B cell (primary cell): ENCODE data around the gene INAFM2. TPM values are rescaled to one million over a fixed set of nuclear protein-coding genes. Genes with fewer than 3 reads are reported as not detected.

Source experiments
- ATAC-seq: fragments of 200-7000 bp; cut with Tn5 transposase; one replicate; pipeline ENCODE4 v1.10.0; 2021; ENCODE audit warnings: low read depth, mild to moderate bottlenecking, moderate number of reproducible peaks, moderate library complexity
- CTCF ChIA-PET: fragments of 350-600 bp; sonication (Branson Sonifier 250); formaldehyde crosslinking; loops from one replicate; lab custom pipeline; 2021; ENCODE audit warnings: antibody characterized with exemption, inconsistent platforms; lab: Charles Lee
- POLR2A ChIA-PET: fragments of 350-600 bp; sonication (Branson Sonifier 250); formaldehyde crosslinking; loops from one replicate; lab custom pipeline; 2021; ENCODE audit warnings: antibody characterized with exemption; lab: Charles Lee
- DNase-seq: peaks from one replicate; pipeline ENCODE4 v3.0.0; 2013
- H2AFZ ChIP-seq: 2 replicates; pipeline ENCODE4 v1.6.1; 2012; ENCODE audit warnings: mild to moderate bottlenecking, low read depth, low read length; ENCODE audit not compliant: insufficient read depth, poor library complexity, severe bottlenecking
- H3K27ac ChIP-seq, 2 donors: 1 replicate in 1 of 2; 2 replicates in 1 of 2; pipeline ENCODE4 v1.5.1; 2012 to 2013; ENCODE audit warnings: low read length in 2 of 2, mild to moderate bottlenecking in 2 of 2, moderate library complexity in 1 of 2
- H3K27me3 ChIP-seq, 4 experiments: fragments of 200-600 bp in 1 of 4; sonication (generic) in 1 of 4; replicated peaks in 1 of 4; 1 replicate in 2 of 4; 2 replicates in 2 of 4; pipeline versions ENCODE4 v1.6.1 to v1.7.0; 2013 to 2016; ENCODE audit warnings: low read length in 3 of 4, mild to moderate bottlenecking in 2 of 4, mixed read lengths in 1 of 4, moderate library complexity in 1 of 4; ENCODE audit not compliant: insufficient read depth in 4 of 4, control insufficient read depth in 3 of 4; ENCODE audit errors: control extremely low read depth in 1 of 4
- H3K36me3 ChIP-seq, 2 experiments: replicated peaks in 1 of 2; 1 replicate in 1 of 2; 2 replicates in 1 of 2; pipeline versions ENCODE4 v1.6.1 to v1.7.1; 2013; ENCODE audit warnings: low read length in 1 of 2; ENCODE audit not compliant: insufficient read depth in 2 of 2, control insufficient read depth in 1 of 2; ENCODE audit errors: control extremely low read depth in 1 of 2, extremely low read depth in 1 of 2
- H3K4me1 ChIP-seq, 2 donors: fragments of 200-600 bp in 1 of 2; sonication (generic) in 1 of 2; 1 replicate in 1 of 2; 2 replicates in 1 of 2; pipeline versions ENCODE4 v1.5.1 to v1.6.1; 2013 to 2017; ENCODE audit warnings: low read length in 2 of 2; ENCODE audit not compliant: control insufficient read depth in 2 of 2, insufficient read depth in 2 of 2
- H3K4me2 ChIP-seq: replicated peaks from 2 replicates; pipeline ENCODE3; 2012; ENCODE audit warnings: mild to moderate bottlenecking, low read depth, low read length; ENCODE audit not compliant: poor library complexity, severe bottlenecking
- H3K4me3 ChIP-seq, 5 experiments: fragments of 200-600 bp in 1 of 5; sonication (generic) in 1 of 5; 1 replicate in 3 of 5; 2 replicates in 2 of 5; pipeline versions ENCODE4 v1.5.1 to v1.7.0; 2011 to 2016; ENCODE audit warnings: low read length in 4 of 5, mild to moderate bottlenecking in 4 of 5, low read depth in 2 of 5, control low read depth in 1 of 5, moderate library complexity in 1 of 5; ENCODE audit not compliant: insufficient read depth in 1 of 5; ENCODE audit errors: control extremely low read depth in 1 of 5, extremely low read depth in 1 of 5
- H3K79me2 ChIP-seq: fragments of 200-600 bp; sonication (generic); one replicate; pipeline ENCODE4 v1.6.0; 2016; ENCODE audit warnings: low read length; ENCODE audit not compliant: control insufficient read depth, insufficient read depth
- H3K9ac ChIP-seq: fragments of 200-600 bp; sonication (generic); 2 replicates; pipeline ENCODE4 v1.6.1; 2017; ENCODE audit warnings: mild to moderate bottlenecking, low read length, moderate library complexity
- H3K9me3 ChIP-seq, 3 donors: one replicate each; pipeline versions ENCODE4 v1.6.1 to v1.7.1; 2013; ENCODE audit warnings: low read length in 2 of 3; ENCODE audit not compliant: control insufficient read depth in 2 of 3, insufficient read depth in 1 of 3; ENCODE audit errors: control extremely low read depth in 1 of 3
- H4K20me1 ChIP-seq: 2 replicates; pipeline ENCODE4 v1.6.0; 2012; ENCODE audit warnings: mild to moderate bottlenecking, low read length; ENCODE audit not compliant: insufficient read depth, control insufficient read depth, poor library complexity, severe bottlenecking
- H3K27ac Mint-ChIP-seq: one replicate; pipeline ENCODE4 v1.8.0; 2021; ENCODE audit warnings: mixed read lengths
- H3K27me3 Mint-ChIP-seq: one replicate; pipeline ENCODE4 v1.8.0; 2021; ENCODE audit warnings: mixed read lengths
- H3K4me1 Mint-ChIP-seq: one replicate; pipeline ENCODE4 v1.8.0; 2021; ENCODE audit warnings: mixed read lengths
- H3K4me3 Mint-ChIP-seq: one replicate; pipeline ENCODE4 v1.8.0; 2021; ENCODE audit warnings: mixed read lengths
- H3K9me3 Mint-ChIP-seq: one replicate; pipeline ENCODE4 v1.8.0; 2022; ENCODE audit warnings: mixed read lengths; ENCODE audit not compliant: insufficient read depth
- EZH2 ChIP-seq: IDR thresholded peaks from 2 replicates; pipeline ENCODE4 v1.6.1; 2012; ENCODE audit warnings: borderline replicate concordance, low read depth, mild to moderate bottlenecking, moderate library complexity, low read length; ENCODE audit not compliant: insufficient read depth, poor library complexity, severe bottlenecking
- WGBS: methylation state at CpG from one replicate; pipeline ENCODE4 v1.1.5; 2013; ENCODE audit warnings: missing lambda C conversion rate; ENCODE audit not compliant: insufficient coverage; 5-methylcytosine and 5-hydroxymethylcytosine counted together
- intact Hi-C: fragments of 100-400 bp; cut with micrococcal nuclease; formaldehyde crosslinking; loops from one replicate; pipeline ENCODE4 v1.10.0; 2022
- polyA plus RNA-seq: library from polyadenylated mRNA; depleted of rRNA; stranded (reverse); fragments of >200 nt; gene quantifications from 2 replicates; pipeline ENCODE4 v1.2.3, GENCODE V29; 2012
- total RNA-seq, 2 donors: library from RNA; stranded (reverse); fragments of 120-200 nt in 1 of 2; gene quantifications; 1 replicate in 1 of 2; 2 replicates in 1 of 2; pipeline versions ENCODE4 v1.2.3 to v1.2.4, GENCODE V29; 2013 to 2022
- TF ChIP-seq, protein P1 (sequence below): fragments of 200-600 bp; IDR thresholded peaks from one replicate; pipeline ENCODE4 v1.8.0; 2022; ENCODE audit warnings: antibody characterized with exemption, mild to moderate bottlenecking

Gene INAFM2
- total and polyA plus RNA-seq, 2 donors (not counting 1 experiment from before 2014, with no cell fraction given): 3.0 to 7.0 TPM

DNA sequence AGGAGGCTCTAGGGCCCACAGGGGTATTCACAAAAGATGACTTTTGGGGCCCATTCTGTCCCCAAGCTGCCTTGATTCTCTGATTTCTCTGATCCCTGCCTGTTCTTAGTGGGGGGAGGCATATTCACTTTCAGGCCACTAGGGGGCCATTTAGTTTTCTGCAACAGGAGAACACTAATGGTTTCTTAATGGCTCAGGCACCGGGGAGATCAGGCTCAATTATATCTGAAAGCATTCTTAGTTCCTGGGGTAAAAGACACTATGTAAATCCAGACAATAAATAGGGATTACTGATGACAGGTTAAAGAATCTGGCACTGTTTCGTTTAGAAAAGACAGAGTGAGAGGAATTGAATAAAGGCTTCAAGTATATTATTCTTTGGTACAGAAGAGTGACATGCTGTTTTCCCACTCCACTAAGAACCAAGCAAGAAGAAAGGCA is 2.5 kb upstream of the INAFM2 start:
- Histone ChIP-seq H3K27me3 (peaks cover 0 to 2% (median under 1%) of the 10 kb centered on the region in 4 experiments), H4K20me1 (no peaks in the 10 kb centered on the region), H3K36me3 (no peaks in the 10 kb centered on the region), H3K4me1 (peaks cover 38 to 42% of the 10 kb centered on the region in 2 donors), H3K9me3 (peaks cover 0 to 2% (median 0%) of the 10 kb centered on the region in 3 donors), H3K79me2 (no peaks in the 10 kb centered on the region), H3K4me3 (no peak overlapping the region), H2AFZ (no peak overlapping the region), H3K27ac (no peak overlapping the region), H3K4me2 (no peak overlapping the region), H3K9ac (no peak overlapping the region)
- WGBS: no CpG with 5 or more reads among the region's 2 CpGs
- peaks cover under 1% of the 10 kb centered on the region for H3K27me3 Mint-ChIP-seq
- ChIA-PET POLR2A (interaction anchor here (2.0 kb wide), 1 partner anchor 13 kb away, joined by 5 read pairs; the partner anchor contains the start of gene PLCB2), CTCF (interaction anchor here (0.7 to 8.5 kb wide), 15 partner anchors 8 to 632 kb away, joined by 3 to 221 read pairs (median 6); partner anchors contain the start of genes CCDC9B, IVD and PLCB2)
- TF ChIP-seq, protein P1, sequence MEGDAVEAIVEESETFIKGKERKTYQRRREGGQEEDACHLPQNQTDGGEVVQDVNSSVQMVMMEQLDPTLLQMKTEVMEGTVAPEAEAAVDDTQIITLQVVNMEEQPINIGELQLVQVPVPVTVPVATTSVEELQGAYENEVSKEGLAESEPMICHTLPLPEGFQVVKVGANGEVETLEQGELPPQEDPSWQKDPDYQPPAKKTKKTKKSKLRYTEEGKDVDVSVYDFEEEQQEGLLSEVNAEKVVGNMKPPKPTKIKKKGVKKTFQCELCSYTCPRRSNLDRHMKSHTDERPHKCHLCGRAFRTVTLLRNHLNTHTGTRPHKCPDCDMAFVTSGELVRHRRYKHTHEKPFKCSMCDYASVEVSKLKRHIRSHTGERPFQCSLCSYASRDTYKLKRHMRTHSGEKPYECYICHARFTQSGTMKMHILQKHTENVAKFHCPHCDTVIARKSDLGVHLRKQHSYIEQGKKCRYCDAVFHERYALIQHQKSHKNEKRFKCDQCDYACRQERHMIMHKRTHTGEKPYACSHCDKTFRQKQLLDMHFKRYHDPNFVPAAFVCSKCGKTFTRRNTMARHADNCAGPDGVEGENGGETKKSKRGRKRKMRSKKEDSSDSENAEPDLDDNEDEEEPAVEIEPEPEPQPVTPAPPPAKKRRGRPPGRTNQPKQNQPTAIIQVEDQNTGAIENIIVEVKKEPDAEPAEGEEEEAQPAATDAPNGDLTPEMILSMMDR: peak; percentile 93
- no peak for TF ChIP-seq EZH2
- peak overlapping the region; percentile 2 for H3K27ac Mint-ChIP-seq
- peaks cover 38% of the 10 kb centered on the region for H3K4me1 Mint-ChIP-seq
- H3K9me3 Mint-ChIP-seq: no peaks in the 10 kb centered on the region
- DNase-seq (peak; percentile 78), ATAC-seq (peak; percentile 20)
- intact Hi-C loops: loop anchor here (5.0 kb wide), 5 partner anchors 39 to 534 kb away; partner anchors contain the start of genes ANKRD63, BMF and BUB1B
- H3K4me3 Mint-ChIP-seq: no peak overlapping the region
